ES-I3 (cell line): Measurements from ENCODE around the gene SH3BP2.

Experiments used
- H3K36me3 ChIP-seq: 2 replicates; pipeline ENCODE4 v1.6.1; 2013; ENCODE audit warnings: mild to moderate bottlenecking, low read length, control low read depth, moderate library complexity; ENCODE audit not compliant: insufficient read depth
- H3K4me1 ChIP-seq: 2 replicates; pipeline ENCODE4 v1.6.1; 2013; ENCODE audit warnings: mild to moderate bottlenecking, control low read depth, low read length; ENCODE audit not compliant: insufficient read depth
- H3K9ac ChIP-seq: 2 replicates; pipeline ENCODE4 v1.6.1; 2013; ENCODE audit warnings: low read depth, mild to moderate bottlenecking, low read length, moderate library complexity
- H3K9me3 ChIP-seq: 2 replicates; pipeline ENCODE4 v1.6.1; 2013; ENCODE audit warnings: mild to moderate bottlenecking, low read length, moderate library complexity; ENCODE audit not compliant: control insufficient read depth, insufficient read depth

The SH3BP2 gene

DNA sequence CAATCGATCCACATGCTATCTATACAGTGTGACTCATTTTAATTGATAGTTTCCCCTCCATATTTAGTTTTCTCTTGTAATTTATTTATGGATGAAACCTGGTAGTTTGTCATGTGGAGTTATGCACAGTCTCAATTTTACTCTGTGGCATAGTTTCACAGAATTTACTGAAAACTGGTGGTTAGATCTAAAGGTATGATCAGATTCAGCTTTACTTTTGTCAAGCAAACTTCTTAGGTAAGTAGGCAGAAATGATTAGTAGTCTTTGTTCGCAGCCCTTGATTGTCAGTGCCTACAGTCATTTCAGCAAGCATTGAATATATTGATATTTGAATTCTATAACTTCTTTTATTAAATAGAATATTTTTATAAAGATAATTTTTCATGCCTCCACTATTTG is 53.3 kb downstream of the SH3BP2 start:
- H3K9me3 ChIP-seq: no peaks in the 10 kb centered on the region
- no peak overlapping the region for H3K9ac ChIP-seq
- peaks cover 9% of the 10 kb centered on the region; the same call in 1 of the 2 replicates for H3K4me1 ChIP-seq
- no peaks in the 10 kb centered on the region for H3K36me3 ChIP-seq

DNA sequence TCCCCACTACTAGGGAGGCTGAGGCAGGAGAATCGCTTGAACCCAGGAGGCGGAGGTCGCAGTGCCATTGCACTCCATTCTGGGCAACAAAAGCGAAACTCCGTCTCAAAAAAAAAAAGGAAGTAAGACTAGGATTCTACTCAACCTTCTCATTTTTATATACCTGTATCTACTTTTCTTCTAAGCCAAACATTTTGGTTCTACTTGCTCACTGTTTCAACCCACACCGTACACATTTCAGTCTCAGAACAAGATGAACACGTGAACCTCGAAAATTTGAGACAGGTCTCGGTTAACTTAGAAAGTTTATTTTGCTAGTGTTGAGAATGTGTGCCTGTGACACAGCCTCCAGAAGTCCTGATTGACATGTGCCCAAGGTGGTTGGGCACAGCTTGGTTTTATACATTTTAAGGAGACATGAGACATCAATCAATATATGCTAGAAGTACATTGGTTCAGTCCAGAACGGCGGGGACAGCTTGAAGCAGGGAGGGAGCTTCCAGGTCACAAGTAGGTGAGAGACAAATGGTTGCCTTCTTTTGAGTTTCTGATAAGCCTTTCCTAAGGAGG is 54.5 kb downstream of the SH3BP2 start:
- Histone ChIP-seq H3K9me3 (no peaks in the 10 kb centered on the region), H3K36me3 (no peaks in the 10 kb centered on the region), H3K4me1 (peaks cover 9% of the 10 kb centered on the region; the same call in 1 of the 2 replicates), H3K9ac (no peak overlapping the region)

DNA sequence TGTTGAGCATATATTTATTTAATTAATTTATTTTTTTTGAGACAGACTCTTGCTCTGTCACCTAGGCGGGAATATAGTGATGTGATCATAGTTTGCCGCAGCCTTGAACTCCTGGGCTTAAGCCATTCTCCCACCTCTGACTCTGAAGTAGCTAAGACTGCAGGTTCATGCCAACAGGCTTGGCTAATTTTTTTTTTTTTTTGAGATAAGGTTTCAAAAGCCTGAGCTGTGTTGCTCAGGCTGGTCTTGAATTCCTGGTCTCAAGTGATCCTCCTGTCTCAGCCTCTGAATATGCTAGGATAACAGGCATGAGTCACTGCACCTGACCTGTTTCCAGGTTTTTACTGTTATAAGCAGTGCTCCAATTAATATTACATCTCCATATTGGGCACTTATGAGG is 55.6 kb downstream of the SH3BP2 start:
- Histone ChIP-seq H3K9ac (no peak overlapping the region), H3K4me1 (peaks cover 6% of the 10 kb centered on the region; the same call in 1 of the 2 replicates), H3K9me3 (no peaks in the 10 kb centered on the region), H3K36me3 (no peaks in the 10 kb centered on the region)

DNA sequence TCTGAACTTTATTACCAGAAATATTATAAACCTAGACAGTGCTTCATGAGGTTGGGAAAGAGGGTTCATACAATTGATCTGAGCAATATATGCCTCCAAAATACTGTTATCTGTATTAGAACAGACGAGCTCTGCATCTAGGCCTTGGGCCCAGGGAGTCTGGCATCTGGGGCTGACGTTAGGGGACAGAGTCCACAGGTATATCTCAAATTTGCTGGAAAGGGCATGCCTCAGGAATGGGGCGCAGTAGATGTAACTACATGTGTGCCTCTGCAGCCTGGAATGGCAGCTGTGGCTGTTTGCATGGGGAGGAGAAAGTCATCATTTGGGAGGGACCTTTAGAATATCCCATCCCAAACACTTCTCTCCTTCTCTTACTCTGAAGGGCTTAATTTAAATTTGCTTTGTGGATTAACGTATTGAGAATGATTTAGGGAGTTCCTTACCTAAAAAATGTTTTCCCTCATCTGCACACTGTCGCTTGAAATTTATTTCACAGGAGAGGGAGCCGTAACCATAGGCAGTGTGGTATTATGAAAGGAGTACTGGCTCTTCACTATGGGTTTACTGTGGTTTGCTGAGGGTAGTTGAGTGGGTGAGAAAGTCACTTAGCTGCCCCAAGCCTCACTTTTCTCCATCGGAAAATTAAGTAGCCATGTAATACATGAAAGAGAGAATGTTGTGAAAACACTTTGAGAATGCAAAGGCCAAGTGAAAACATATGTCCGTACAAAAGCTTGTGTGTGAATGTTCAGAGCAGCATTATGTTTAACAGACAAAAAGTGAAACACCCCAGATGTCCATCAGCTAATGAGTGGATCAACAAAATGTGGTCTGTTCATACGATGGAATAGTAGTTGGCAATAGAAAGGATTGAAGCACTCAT is 56.6 kb downstream of the SH3BP2 start:
- no peaks in the 10 kb centered on the region; the same call in 1 of the 2 replicates for H3K36me3 ChIP-seq
- H3K9ac ChIP-seq: no peak overlapping the region
- peaks cover 6% of the 10 kb centered on the region; the same call in 1 of the 2 replicates for H3K4me1 ChIP-seq
- no peaks in the 10 kb centered on the region for H3K9me3 ChIP-seq

DNA sequence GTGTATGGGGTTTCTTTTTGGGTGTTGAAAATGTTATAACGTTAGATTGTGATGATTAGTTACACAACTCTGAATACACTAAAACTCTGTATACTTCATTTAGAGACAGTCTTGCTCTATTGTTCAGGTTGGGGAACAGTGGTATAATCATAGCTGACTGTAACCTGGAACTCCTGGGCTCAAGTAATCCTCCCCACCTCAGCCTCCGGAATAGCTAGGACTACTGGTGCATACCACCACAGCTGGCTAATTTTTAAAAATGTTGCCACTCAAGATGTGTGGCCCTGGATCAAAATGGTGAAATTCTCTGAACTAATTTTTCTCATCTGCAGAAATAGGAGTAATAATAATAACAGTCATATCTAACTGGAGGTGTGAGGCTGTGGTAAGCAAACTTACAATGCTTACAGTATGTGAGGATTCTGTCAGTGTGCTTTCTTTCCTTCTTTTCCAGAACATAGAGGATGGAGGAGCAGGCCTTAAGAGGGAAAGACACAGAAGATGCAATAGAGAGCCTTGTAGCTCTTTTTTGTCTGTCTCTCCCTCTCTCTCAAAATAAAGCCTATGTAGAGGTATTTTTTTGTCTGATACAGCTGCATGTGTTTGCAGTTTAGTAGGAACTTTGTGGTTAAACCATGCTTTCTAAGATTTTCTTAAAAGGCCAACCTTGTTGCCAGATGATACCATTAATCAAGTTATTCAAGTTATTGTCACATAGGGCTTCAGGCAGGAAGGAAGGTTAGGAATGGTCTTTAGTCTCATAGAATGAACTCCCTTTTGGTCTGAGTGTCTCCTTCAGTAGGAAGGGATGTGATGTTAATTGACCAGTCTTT is 58.3 kb downstream of the SH3BP2 start:
- Histone ChIP-seq H3K36me3 (no peaks in the 10 kb centered on the region; the same call in 1 of the 2 replicates), H3K9ac (no peak overlapping the region), H3K4me1 (peaks cover 6% of the 10 kb centered on the region; the same call in 1 of the 2 replicates), H3K9me3 (no peaks in the 10 kb centered on the region)

DNA sequence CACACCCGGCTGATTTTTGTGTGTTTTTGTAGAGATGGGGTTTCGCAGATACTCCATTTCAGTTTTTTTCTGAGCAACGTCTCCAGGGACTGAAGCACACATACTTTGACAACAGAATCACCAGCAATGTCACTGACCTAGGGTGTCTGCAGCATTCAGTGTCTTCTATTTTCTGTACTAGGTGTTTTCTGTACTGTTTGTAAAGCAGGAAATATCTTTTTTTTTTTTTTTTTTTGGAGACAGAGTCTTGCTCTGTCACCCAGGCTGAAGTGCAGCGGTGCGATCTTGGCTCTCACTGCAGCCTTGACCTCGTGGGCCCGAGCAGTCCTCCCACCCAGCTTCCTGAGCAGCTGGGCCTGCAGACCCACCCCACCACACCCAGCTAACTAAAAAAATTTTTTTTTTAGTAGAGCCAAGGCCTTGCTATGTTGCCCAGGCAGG is 59.6 kb downstream of the SH3BP2 start:
- Histone ChIP-seq H3K36me3 (no peaks in the 10 kb centered on the region; the same call in 1 of the 2 replicates), H3K4me1 (peaks cover 6% of the 10 kb centered on the region; the same call in 1 of the 2 replicates), H3K9me3 (no peaks in the 10 kb centered on the region), H3K9ac (no peak overlapping the region)

DNA sequence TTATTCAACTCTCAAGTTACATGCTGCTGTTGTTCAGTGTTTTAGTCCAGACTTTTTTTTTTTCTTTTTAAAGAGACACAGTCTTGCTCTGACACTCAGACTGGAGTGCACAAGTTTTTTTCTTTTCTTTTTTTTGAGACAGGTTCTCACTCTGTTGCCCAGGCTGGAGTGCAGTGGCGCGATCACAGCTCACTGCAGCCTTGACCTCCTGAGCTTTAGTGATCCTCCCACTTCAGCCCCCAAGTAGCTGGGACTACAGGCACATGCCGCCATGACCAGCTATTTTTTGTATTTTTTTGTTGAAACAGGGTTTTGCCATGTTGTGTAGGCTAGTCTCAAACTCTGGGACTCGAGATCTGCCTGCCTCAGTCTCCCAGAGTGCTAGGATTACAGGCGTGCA is 62.7 kb downstream of the SH3BP2 start:
- Histone ChIP-seq H3K36me3 (no peaks in the 10 kb centered on the region; the same call in 1 of the 2 replicates), H3K9ac (no peak overlapping the region), H3K4me1 (peaks cover 8% of the 10 kb centered on the region), H3K9me3 (no peaks in the 10 kb centered on the region)

DNA sequence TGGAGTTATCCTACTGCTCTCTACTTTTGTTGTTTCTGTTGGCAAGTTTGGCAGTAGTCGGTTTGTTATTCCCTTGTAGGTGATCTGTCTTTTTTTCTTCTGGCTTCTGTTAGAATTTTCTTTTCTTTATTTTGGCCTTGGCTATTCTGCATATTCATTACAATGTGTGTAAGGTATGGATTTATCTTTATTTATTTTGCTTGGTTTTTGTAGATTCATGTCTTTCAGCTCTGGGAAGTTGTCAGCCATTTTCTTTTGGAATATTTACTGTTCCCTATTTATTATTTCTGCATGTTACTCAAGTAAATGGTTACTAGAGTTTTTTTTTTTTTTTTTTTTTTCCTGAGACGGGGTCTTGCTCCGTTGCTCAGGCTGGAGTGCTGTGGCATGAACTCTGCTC is 63.4 kb downstream of the SH3BP2 start:
- H3K4me1 ChIP-seq: peaks cover 15% of the 10 kb centered on the region
- no peaks in the 10 kb centered on the region; the same call in 1 of the 2 replicates for H3K36me3 ChIP-seq
- H3K9me3 ChIP-seq: no peaks in the 10 kb centered on the region
- no peak overlapping the region for H3K9ac ChIP-seq

DNA sequence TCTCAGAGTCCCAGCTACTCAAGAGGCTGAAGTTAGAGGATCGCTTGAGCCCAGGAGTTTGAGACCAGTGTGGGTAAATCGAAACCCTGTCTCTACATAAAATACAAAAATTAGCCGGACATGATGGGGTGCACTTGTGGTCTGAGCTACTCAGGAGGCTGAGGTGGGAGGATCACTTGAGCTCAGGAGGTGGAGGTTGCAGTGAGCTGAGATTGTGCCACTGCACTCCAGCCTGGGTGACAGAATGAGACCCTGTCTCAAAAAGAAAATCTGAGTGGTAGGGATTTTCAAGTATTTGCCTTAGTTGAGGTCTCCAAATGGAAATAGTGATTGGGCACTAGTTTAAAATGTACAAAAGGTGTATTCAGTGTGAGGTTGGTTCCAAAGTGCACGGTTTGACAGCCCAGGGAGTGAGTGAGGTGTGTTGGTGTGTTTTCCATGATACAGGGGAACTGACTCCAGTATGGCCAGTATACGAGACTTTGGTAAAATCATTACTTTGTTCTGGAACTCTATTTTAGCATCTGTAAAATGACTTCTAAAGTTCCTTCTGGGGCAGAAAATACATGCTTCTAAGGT is 64.6 kb downstream of the SH3BP2 start:
- no peaks in the 10 kb centered on the region for H3K9me3 ChIP-seq
- H3K4me1 ChIP-seq: peaks cover 27% of the 10 kb centered on the region
- H3K36me3 ChIP-seq: no peaks in the 10 kb centered on the region; the same call in 1 of the 2 replicates
- no peak overlapping the region for H3K9ac ChIP-seq

DNA sequence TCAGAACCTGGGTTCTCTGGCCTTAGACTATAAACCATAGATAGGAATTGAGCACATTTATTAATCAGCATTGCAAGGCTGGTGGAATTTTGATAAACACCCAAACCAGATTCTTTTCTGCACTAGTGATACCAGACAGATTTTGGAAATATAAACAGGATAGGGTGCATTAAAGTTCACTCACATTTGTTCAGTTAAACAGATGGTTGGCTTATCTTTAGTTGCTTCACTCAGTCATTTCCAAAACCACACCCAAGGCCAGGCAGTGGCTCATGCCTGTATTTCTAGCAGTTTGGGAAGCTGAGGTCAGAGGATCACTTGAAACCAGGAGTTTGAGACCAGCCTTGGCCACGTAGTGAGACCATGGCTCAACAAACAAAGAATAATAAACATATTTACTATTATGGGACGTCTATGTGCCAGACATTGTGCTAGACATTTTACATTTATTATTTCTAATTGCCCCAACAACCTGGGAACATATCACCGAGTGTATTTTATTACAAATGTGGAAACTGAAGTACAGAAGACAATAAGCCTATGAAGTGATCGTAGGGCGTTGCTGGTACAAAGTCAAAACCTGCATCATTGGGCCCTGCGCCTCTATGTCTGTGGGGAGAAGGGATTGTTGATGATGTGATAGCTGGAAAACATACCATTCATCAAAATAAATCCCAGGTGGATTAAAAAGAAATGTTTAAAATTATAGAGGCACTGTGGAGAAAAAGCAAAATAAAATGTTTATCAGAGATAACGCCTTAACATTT is 65.7 kb downstream of the SH3BP2 start:
- Histone ChIP-seq H3K9ac (no peak overlapping the region), H3K4me1 (peaks cover 28% of the 10 kb centered on the region), H3K36me3 (no peaks in the 10 kb centered on the region; the same call in 1 of the 2 replicates), H3K9me3 (no peaks in the 10 kb centered on the region)

DNA sequence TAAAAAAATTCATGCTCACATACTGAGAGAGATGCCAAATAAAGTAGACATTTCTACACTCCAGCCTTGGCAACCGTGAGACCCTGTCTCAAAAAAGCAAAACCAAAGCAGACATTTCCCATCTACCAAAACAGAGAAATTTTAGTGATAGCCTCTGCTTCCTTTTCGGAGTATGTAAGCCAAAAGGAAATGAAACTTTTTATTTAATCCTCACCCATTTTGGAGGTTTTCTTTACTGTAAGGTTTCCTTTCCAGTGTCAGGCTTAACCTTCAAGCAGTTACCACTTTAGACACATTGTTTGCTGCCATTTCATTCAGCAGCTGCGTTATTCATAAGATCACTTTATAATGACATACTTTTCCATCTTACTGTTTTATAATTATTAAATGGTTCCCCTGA is 66.6 kb downstream of the SH3BP2 start:
- Histone ChIP-seq H3K9ac (no peak overlapping the region), H3K9me3 (no peaks in the 10 kb centered on the region), H3K4me1 (peaks cover 30% of the 10 kb centered on the region), H3K36me3 (no peaks in the 10 kb centered on the region)

DNA sequence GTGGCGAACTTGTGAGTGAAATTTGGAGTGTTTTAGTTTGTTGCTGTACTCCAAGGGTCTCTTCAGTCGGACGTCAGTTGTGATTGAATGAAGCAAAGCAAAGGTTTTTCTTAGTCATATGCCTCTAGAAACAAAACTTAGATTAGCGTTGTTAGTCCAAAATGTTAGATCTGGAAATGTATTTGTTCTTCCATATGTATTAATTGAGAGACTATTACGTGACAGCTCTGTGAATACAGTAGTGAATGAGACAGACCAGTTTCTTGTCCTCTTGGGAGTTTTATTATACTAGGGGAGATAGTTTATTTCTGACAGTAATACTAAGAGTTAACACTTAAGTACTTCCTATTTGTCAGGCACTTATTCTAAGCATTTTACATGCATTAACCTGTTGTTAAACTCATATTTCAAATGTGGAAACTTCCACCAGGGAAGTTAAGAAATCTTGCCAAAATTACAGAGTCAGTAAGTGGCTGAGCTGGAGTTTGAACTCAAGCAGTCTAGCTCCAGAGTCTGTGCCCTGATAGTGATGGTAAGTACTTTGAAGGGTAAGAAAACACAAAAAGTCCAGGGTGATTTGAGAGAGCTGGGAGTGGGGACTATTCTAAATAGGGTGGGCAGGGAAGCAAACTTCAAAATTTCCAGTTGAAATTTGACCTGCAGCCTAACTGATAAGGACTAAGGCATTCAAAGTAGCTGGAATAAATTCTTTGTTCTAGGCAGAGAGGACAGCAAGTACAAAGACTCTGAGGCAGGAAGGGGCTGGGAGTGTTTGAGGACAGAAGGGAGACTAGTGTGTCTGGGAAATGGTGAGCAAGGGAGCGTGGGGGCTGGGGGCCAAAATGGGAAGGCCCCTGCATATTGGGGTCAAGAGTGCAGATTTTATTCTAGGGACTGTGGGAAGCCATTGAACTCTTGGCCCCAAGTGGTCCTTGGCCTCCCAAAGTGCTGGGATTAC is 67.8 kb downstream of the SH3BP2 start:
- H3K9me3 ChIP-seq: no peaks in the 10 kb centered on the region
- peaks cover 39% of the 10 kb centered on the region for H3K4me1 ChIP-seq
- no peak overlapping the region for H3K9ac ChIP-seq
- no peaks in the 10 kb centered on the region for H3K36me3 ChIP-seq
